Psoas muscle (tissue), 8 donors: ENCODE results near the gene SSBP3. TPM values are rescaled to one million over a fixed set of nuclear protein-coding genes. Genes with fewer than 3 reads are reported as not detected.

Experiments
- ATAC-seq, 4 donors: fragments of 200-7000 bp; cut with Tn5 transposase; one replicate each; pipeline ENCODE4 v1.9.1; 2020; ENCODE audit warnings: moderate library complexity in 3 of 4, mild to moderate bottlenecking in 2 of 4
- DNase-seq, 2 donors: peaks; one replicate each; pipeline ENCODE4 v3.0.0-alpha.2; 2020
- H3K27ac ChIP-seq: fragments of 200-600 bp; one replicate; pipeline ENCODE4 v1.8.0; 2022
- H3K27me3 ChIP-seq, 3 donors: fragments of 200-600 bp in 1 of 3; one replicate each; pipeline versions ENCODE4 v1.6.1 to v1.8.0; 2013 to 2022; ENCODE audit warnings: low read length in 2 of 3, mild to moderate bottlenecking in 2 of 3, moderate library complexity in 1 of 3; ENCODE audit not compliant: insufficient read depth in 3 of 3
- H3K36me3 ChIP-seq, 2 donors: fragments of 200-600 bp in 1 of 2; one replicate each; pipeline versions ENCODE4 v1.6.1 to v1.8.0; 2013 to 2022; ENCODE audit warnings: low read depth in 1 of 2, mild to moderate bottlenecking in 1 of 2, moderate library complexity in 1 of 2; ENCODE audit not compliant: insufficient read depth in 1 of 2
- H3K4me1 ChIP-seq: fragments of 200-600 bp; one replicate; pipeline ENCODE4 v1.8.0; 2022
- H3K4me3 ChIP-seq: fragments of 200-600 bp; one replicate; pipeline ENCODE4 v1.8.0; 2022; ENCODE audit warnings: mild to moderate bottlenecking
- H3K9me3 ChIP-seq: fragments of 200-600 bp; one replicate; pipeline ENCODE4 v1.8.0; 2022
- CTCF ChIP-seq: fragments of 200-600 bp; IDR thresholded peaks from one replicate; pipeline ENCODE4 v1.8.0; 2022; ENCODE audit warnings: antibody characterized with exemption
- WGBS, 3 donors: extraction: QIAGEN DNeasy Blood & Tissue Kit; methylation state at CpG; one replicate each; pipeline versions ENCODE4 v1.1.6 to v1.1.7; 2013; 5-methylcytosine and 5-hydroxymethylcytosine counted together
- intact Hi-C, 2 donors: fragments of 100-400 bp; cut with DNase I; formaldehyde crosslinking; loops; one replicate each; pipeline versions ENCODE4 v1.11.0 to v1.14.2; 2022
- polyA plus RNA-seq, 3 donors: library from polyadenylated mRNA; stranded (reverse); fragments of 200-250 nt; gene quantifications; one replicate each; pipeline ENCODE4 v1.2.3, GENCODE V29; 2013
- total RNA-seq, 4 donors: library from RNA; stranded (reverse); fragmentation: NEBNext Ultra II Directional in 2 of 4; extraction: Animal tissue kit (Norgen Biotek cat#: 25700) in 2 of 4; gene quantifications; one replicate each; pipeline versions ENCODE4 v1.2.1 to v1.2.4, GENCODE V29; 2021 to 2023
- donor health status: healthy with polysubstance abuse.
- donor health status: DM: no; HTN: no; CAD: no; lungs with moderate emphysema.
- donor health status: Bipolar disorder and iron deficiency.
- donor health status: healthy.
- donor health status: DM: yes; HTN: yes; CAD: no.
- donor health status: DM: no; HTN: no; CAD: no.
- donor health status: DM: no; HTN: no; CAD: no.
- donor health status: DM: yes; HTN: yes; CAD: no.

SSBP3 gene
- total and polyA plus RNA-seq, 7 donors, result 7.9 to 24.2 (median 21.6) TPM

GRCh38 chr1:54277451-54278341, 128.5 kb downstream of the SSBP3 start:
- TF ChIP-seq CTCF, result no peak
- Histone ChIP-seq H3K27ac (peak overlapping the region; percentile 87), H3K9me3 (no peaks in the 10 kb centered on the region), H3K27me3 (no peaks in the 10 kb centered on the region), H3K4me3 (no peak overlapping the region), H3K36me3 (peaks cover 0 to 10% of the 10 kb centered on the region in 2 donors), H3K4me1 (peaks cover 83% of the 10 kb centered on the region)
- WGBS, 3 donors, result 43 to 53% (median 48%) methylated on average over 4 of the region's 4 CpGs
- intact Hi-C loops, result loop anchor here (5.0 to 10.0 kb wide), 3 partner anchors 55 to 125 kb away; no protein-coding TSS in a partner anchor
- DNase-seq, result no peak
- no peak for ATAC-seq

GRCh38 chr1:54276617-54277450, 129.4 kb downstream of the SSBP3 start:
- Histone ChIP-seq H3K36me3 (peaks cover 0 to 10% of the 10 kb centered on the region in 2 donors), H3K9me3 (no peaks in the 10 kb centered on the region), H3K4me3 (no peak overlapping the region), H3K27me3 (no peaks in the 10 kb centered on the region), H3K4me1 (peaks cover 83% of the 10 kb centered on the region), H3K27ac (peak overlapping the region; percentile 87)
- no peak for DNase-seq
- WGBS, 3 donors, result 63 to 68% (median 68%) methylated on average over 11 of the region's 11 CpGs
- peak in 1 of 4 donors; percentile 6 for ATAC-seq
- intact Hi-C loops, result loop anchor here (5.0 to 10.0 kb wide), 3 partner anchors 55 to 125 kb away; no protein-coding TSS in a partner anchor
- no peak for TF ChIP-seq CTCF

GRCh38 chr1:54275349-54275748, 130.8 kb downstream of the SSBP3 start:
- Histone ChIP-seq H3K9me3 (no peaks in the 10 kb centered on the region), H3K27me3 (no peaks in the 10 kb centered on the region), H3K36me3 (peaks cover 0 to 5% of the 10 kb centered on the region in 2 donors), H3K27ac (peak overlapping the region; percentile 87), H3K4me1 (peaks cover 85% of the 10 kb centered on the region), H3K4me3 (no peak overlapping the region)
- DNase-seq, result peak; percentile 77 to 86
- peak in 3 of 4 donors; percentile 38 to 51 (median 43) for ATAC-seq
- intact Hi-C loops, result loop anchor here (2.0 to 10.0 kb wide), 4 partner anchors 57 to 129 kb away; no protein-coding TSS in a partner anchor
- WGBS, 3 donors, result 11 to 23% (median 17%) methylated on average over 3 of the region's 3 CpGs
- no peak for TF ChIP-seq CTCF

- peaks cover 0 to under 1% of the 10 kb centered on the region in 2 donors for H3K36me3 ChIP-seq
- TF ChIP-seq CTCF, result no peak
- H3K9me3 ChIP-seq, result no peaks in the 10 kb centered on the region
- intact Hi-C loops, result loop anchor here (2.0 to 10.0 kb wide), 6 partner anchors 57 to 212 kb away; no protein-coding TSS in a partner anchor
- peak overlapping the region; percentile 87 for H3K27ac ChIP-seq
- DNase-seq (no peak), ATAC-seq (no peak)
- H3K27me3 ChIP-seq, result no peaks in the 10 kb centered on the region
- 30 to 51% (median 34%) methylated on average over 11 of the region's 11 CpGs for WGBS, 3 donors
- H3K4me1 ChIP-seq, result peaks cover 85% of the 10 kb centered on the region
- no peak overlapping the region for H3K4me3 ChIP-seq
These were observed 131.3 kb downstream of the SSBP3 start for GRCh38 chr1:54274881-54275280.
